NCI-H187 treated with DMSO at 0.1 percent for 48 hours (cell line): ENCODE results near the gene NPLOC4.

ENCODE experiments used
- DNase-seq: peaks from one replicate; lab custom pipeline; 2025; lab: John Stamatoyannopoulos, UW

Gene NPLOC4

GRCh38 chr17:81662002-81662401 is 25.1 kb upstream of the NPLOC4 start:
- DNase-seq, result no peak

GRCh38 chr17:81660441-81660840 is 23.5 kb upstream of the NPLOC4 start:
- DNase-seq, result no peak

DNA sequence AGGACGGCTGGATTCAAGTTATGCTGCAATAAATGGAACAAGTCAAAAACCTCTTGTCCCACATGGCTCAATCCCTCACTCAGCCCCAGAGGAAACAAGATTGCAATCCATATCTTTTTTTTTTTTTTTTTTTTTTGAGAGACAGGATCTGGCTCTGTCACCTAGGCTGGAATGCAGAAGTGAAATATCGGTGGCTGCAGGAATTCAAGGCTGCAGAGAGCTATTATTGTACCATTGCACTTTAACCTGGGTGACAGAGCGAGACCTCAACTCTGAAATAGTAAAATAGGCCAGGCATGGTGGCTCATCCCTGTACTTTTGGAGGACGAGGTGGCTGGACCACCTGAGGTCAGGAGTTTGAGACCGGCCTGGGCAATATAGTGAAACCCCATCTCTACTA is 22.1 kb upstream of the NPLOC4 start:
- DNase-seq, result no peak

DNA sequence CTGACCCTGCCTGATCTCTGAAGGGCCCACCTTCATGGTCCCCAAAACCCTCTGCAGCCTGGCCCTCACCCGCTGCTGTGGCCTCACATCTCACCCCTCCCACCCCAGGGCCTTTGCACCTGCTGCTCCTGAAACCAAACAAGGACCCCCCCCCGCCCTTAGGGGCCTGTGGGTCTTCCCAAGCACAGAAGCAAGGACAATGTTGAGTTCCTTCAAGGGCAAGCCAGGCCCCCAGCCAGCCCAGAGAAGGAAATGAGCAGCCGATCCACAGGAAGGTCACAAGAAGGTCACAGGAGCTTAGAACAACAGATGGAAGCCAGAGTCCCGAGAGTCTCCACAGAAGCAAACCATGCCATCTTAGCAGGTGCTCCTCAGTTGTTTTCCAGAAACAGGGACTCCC is 19.9 kb upstream of the NPLOC4 start:
- DNase-seq, result no peak

DNA sequence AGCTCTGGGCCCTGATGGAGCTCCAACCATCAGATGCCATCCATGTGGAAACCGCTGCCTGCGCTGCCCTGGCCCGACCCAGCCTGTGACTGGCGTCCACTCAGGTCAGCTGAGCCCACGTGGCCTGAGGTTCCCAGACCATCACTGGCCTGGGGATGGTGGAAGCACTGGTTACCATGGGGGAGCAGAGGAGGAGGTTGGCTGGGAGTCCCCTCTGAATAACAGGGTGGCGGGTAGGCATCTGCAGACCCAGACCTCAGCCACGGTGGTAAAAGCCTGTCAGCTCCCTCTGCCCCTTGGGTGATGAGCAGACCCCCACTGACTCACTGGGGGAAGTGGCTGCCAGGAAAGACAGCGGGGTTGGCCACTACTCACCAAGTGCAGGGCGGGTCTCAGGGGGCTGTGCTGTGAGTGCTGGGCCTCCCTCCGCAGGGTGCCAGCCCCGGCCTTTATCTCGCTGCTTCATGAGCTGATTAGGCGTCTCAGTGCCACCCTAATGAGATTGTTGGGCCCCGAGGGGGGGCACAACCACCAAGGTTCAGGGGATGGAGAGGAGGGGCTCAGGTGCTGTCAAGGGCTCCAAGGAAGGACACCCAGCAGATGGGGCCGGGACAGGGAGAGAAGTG is 19.3 kb upstream of the NPLOC4 start, which contains the start of gene PDE6G:
Gene PDE6G, minus strand, starts transcription at position 425 of the 626 bp plus-strand sequence. CDS start 3,237 bp downstream, outside the sequence.
- DNase-seq, result no peak

DNA sequence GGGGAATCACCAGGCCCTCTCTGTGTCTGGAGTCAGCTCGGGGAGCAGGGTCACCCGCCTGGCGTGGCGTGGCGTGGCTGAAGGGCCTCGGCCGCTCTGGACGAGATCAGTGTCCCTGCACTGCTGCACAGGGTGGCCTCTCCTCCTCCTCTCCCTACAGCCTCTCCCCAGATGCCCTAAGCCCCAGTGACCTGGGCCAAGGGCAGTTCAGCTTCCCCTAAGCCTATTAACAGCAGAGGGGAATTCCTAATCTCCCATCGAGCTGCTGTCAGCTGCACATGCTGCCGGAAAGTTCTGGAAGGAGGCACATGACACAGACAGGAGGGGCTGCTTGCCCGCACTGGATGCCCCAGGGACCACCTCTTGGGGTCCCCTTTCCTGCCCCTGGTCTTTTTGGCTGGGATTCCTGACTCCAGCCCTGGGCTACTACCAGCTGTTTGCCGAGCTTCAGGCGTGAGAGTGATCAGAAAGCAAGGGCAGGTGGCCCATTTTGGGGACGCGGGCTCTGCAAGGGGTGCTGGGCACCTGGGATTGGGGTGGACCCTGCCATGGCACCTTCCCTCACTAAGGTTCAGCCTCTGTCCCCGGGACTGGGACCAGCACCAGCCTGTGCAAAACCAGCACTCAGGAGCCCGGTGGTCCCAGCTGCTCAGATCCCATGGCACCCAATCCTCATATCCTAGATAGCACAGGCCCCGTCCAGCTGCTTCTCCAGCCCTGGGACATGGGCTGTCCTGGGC is 18.6 kb upstream of the NPLOC4 start:
- no peak for DNase-seq

GRCh38 chr17:81652906-81653771 is 16.2 kb upstream of the NPLOC4 start:
- DNase-seq, result no peak

GRCh38 chr17:81651692-81652091 is 14.8 kb upstream of the NPLOC4 start:
- no peak for DNase-seq

GRCh38 chr17:81650951-81651350 is 14.0 kb upstream of the NPLOC4 start:
- DNase-seq, result no peak

DNA sequence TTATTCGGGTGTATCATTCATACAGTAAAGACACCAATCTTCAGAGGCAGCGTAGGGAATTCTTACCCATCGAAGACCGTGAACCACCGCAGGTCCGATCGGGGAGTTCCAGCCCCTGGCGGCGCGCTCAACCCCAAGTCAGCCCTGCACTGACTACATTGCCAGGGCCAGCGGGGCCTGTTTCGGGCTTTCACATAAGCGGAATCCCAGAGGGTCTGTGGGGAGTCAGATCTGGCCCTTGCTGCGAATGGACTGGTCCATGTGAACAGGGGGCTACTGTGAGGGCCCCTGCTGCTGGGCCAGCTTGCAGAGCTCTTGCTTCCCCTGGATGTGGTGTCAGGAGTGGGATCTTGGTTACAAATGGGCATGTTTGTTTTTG is 11.8 kb upstream of the NPLOC4 start:
- no peak for DNase-seq

DNA sequence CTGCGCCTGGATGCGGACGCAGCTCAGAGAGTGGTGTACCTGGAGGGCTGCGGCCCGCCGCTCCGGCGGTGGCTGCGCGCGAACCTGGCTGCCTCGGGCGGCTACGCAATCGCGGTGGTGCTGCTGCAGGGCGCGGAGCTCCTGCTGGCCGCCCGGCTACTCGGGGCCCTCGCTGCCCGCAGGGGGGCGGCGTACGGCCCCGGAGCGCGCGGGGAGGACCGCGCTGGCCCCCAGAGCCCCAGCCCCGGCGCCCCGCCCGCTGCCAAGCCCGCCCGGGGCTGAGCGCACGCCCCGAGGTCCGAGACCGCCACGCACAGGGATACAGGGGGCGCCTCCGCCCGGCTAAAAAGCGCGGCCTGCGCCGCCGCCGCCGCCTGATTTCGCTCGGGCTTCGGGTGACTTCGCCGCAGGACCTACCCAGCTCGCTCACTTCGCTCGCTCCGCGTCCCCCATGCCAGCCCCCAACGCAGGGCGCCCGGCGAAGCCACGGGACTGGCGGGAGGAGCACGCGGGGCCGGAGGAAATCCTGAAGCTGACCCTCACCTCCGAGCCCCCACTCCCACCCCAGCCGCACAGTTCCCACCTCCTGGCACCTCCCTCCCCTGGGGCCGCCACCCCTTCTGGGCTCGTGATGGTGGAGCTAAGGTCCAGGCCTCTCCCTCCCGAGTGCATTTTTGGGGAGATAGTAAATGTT is 11.2 kb upstream of the NPLOC4 start:
- no peak for DNase-seq

GRCh38 chr17:81647640-81648012 is 10.7 kb upstream of the NPLOC4 start:
- no peak for DNase-seq

GRCh38 chr17:81646869-81647600 is 10.1 kb upstream of the NPLOC4 start:
- DNase-seq, result no peak

DNA sequence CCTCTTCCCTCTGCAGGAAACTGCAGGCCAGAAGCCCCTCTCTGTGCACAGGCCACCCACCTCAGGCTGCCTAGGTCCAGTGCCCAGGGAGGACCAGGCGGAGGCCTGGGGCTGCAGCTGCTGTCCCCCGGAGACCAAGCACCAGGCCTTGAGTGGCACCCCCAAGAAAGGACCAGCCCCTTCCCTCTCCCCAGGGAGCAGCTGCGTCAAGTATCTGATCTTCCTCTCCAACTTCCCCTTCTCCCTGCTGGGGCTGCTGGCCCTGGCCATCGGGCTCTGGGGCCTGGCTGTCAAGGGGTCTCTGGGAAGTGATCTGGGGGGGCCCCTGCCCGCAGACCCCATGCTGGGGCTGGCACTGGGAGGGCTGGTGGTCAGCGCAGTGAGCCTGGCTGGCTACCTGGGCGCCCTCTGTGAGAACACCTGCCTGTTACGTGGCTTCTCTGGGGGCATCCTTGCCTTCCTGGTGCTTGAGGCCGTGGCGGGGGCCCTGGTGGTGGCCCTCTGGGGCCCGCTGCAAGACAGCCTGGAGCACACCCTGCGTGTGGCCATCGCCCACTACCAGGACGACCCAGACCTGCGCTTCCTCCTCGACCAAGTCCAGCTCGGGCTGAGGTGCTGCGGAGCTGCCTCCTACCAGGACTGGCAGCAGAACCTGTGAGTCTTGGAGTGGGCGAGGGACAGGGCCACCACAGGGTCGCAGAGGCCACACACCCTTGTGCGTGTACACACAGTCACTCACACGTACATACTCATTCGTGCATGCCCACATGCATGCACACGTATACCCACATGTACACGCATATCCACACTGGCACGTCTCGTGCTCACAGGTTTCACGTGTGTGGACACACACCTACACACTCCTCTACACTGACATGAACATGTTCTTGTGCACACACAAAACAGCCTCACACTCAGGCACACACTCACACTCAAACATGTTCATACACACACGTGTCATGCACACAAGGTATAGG is 8.4 kb upstream of the NPLOC4 start:
- DNase-seq, result no peak

DNA sequence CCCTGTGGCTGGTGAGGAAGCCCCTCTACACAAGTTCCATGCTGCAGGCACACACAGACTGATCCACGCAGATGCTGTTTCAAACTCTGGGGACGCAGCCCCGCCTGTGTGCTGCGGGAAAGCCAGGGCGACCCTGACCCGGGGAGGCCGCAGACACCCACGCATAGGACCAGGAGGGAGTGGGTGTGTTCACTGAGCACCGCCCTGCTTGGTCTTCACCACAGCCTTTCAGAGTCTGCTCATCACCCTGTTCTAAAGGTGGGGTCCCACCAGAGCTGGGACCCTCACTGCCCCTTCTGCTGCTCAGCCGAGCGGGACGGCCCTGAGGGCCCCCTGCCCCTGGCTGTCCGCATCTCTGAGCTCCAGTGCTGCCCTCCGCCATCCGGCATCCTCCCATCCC is 7.6 kb upstream of the NPLOC4 start:
- DNase-seq, result no peak

GRCh38 chr17:81641825-81642489 is 5.0 kb upstream of the NPLOC4 start:
- no peak for DNase-seq

DNA sequence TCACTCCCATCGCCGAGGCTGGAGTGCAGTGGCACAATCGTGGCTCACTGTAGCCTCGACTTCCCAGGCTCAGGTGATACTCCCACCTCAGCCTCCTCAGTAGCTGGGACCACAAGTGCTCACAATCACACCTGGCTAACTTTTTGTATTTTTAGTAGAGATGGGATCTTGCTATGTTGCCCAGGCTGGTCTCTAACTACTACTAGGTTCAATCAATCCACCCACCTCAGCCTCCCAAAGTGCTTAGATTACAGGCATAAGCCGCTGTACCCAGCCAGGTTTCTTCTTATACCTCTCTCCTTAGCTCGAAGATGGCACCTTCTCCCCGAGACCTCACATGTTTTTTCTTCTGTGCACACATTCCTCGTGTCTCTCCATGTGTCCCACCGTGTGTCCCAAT is 3.1 kb upstream of the NPLOC4 start:
- DNase-seq, result no peak

DNA sequence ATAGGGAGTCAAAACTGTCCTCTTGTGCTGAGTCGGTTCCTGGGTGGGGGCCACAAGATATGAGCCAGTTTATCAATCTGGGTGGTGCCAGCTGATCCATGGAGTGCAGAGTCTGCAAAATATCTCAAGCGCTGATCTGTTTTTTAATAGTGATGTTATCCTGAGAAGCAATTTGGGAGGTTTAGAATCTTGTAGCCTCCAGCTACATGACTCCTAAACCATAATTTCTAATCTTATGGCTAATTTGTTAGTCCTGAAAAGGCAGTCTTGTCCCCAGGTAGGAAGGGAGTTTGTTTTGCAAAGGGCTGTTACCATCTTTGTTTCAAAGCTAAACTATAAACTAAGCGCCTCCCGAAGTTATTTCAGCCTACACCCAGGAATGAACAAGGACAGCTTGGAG is 1.8 kb upstream of the NPLOC4 start:
- no peak for DNase-seq

DNA sequence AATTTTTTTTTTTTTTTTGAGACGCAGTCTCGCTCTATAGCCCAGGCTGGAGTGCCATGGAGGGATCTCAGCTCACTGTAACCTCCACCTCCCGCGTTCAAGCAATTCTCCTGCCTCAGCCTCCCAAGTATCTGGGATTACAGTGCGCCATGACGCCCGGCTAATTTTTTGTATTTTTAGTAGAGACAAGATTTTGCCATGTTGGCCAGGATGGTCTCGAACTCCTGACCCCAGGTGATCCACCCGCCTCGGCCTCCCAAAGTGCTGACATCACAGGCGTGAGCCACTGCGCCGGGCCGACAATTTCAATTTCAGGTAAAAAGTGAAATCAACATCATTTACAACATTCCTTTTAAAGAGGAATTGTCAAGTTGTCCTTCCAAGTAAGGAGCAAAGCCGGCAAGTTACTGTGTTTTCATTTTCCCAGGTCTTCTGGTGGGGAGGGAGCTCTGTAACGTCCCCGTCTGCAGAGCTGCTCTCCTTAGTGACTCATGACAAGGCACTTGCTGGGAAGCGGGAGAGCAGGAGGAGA is 873 bp downstream of the NPLOC4 start:
- no peak for DNase-seq

- DNase-seq, result no peak
Measured at GRCh38 chr17:81635431-81635830, 1.5 kb downstream of the NPLOC4 start.
